HG03095 (cell line): ENCODE data around the gene NFE2L3.
"Not testable (repeated sequence)": the region's sequence is repeated elsewhere in the genome, so short reads cannot be mapped to it uniquely, and the experiment has no call there.

Experiments used
- ATAC-seq: cut with Tn5 transposase; IDR thresholded peaks from one replicate; pipeline ENCODE4 v1.9.1; 2021; ENCODE audit warnings: moderate library complexity; ENCODE audit not compliant: unreplicated experiment

Gene NFE2L3

DNA sequence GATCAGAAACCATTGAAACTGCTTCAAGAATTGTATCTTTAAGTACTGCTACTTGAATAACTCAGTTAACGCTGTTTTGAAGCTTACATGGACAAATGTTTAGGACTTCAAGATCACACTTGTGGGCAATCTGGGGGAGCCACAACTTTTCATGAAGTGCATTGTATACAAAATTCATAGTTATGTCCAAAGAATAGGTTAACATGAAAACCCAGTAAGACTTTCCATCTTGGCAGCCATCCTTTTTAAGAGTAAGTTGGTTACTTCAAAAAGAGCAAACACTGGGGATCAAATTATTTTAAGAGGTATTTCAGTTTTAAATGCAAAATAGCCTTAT lies 33.8 kb downstream of the NFE2L3 start:
- ATAC-seq: no peak

DNA sequence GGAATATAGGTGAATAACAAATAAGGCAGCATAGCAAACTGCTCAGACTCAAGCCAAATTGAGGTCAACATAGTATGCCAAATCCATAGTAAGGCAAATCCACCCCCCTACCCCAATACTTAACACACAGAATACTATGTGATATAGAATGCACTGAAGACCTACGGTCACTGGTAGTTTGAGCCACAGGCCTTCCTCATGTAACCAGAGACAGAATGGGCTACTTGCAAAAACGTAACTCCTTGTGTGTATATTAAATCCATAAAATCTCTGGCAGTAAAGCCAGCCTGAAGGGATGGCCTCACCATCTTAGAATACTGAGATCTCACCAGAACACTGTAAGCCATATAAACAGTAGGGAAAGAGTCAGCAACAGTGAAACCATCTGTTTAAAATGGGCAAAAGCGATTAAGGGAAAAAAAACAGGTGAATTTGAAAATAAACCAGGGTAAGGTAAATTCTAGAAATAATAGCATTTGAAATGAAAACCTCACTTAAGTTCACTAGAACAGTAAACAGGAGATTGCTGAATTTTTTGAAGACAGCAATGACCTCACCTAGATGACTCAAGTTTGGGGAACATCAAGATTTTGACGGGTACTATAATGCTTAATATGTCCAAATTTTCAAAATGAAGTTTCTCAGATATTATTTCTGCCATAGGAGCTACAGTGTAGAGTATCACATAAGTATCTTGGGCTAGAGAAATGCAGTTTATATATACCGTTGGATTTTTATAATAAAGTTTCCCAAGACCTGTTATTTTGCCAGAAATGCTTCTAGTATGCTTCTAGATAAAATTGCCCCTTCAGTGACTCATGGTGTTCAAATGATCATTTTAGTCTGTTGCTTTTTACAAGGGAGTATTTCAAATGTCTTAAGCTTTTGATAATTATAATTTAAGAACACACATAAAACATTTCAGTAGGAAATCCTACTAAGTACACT lies 34.6 kb downstream of the NFE2L3 start:
- no peak for ATAC-seq

DNA sequence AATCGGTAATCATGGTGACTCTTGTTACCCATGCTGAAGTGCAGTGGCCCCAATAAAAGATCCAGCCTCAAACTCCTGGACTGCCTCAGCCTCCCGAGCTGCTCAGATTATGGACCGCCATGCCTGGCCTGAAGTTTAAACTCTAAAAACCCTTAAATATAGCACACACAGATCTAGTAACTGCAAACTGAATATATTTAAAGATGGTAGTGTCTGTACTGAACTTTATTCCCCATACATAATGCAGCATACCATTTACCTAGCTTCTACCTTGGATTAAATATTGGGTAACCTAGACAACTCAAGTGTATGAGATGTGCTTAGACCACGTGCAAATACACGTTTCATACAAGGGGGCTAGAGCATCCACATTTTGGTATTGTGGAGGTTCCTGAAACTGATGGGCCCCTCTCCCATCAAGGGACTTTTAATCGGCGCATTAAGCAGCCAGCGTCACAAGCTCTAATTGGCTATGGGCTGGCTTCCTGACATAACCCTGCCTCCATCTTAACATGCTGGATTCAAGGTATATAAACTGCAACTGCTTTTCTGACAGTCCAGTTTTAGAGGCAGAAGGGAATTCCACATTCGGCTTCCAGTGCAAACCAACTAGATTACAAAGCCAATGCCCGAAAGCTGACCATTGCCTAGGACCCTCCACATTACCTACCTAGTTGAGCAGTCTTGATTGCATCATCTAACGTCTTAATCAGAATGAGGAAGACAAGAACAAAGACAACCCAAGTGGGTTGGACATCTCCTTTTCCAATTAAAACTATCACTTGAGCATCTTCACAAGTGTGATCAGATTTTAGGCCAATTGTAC lies 35.6 kb downstream of the NFE2L3 start:
- ATAC-seq: no peak

DNA sequence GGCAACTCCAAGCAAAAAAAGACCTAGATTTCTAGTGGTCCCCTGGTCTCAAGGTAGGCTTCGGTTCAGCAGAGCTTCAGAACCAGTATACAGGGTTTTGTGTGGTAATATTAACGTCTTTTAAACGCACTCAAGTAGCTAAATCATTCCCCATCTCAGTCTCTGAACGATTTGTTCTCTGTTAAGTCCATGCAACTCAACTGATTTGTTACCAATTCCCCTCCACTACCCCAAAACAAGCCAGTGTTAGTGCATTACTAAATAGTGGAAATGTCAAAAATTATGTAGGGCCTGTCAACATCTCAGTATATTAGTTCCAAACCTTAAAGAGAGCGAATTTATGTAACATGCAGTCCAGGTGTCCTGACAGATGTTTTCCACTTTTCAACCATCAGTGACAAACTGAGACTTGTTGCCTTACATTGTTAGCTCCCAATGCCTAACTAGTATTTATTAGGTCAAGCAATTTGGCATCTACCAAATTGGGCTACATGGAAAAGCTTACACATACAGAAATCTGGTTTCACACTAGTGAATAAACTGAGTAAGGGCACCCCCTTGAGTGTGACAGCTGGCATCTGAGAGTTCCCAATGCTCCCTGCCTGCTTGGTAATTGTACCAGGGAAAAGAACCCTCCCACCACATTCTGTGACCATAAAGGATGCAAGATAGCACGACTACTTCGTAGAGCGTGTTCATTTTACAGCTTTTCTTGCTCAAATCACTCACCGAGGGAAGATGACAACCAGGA lies 36.4 kb downstream of the NFE2L3 start:
- ATAC-seq: no peak

DNA sequence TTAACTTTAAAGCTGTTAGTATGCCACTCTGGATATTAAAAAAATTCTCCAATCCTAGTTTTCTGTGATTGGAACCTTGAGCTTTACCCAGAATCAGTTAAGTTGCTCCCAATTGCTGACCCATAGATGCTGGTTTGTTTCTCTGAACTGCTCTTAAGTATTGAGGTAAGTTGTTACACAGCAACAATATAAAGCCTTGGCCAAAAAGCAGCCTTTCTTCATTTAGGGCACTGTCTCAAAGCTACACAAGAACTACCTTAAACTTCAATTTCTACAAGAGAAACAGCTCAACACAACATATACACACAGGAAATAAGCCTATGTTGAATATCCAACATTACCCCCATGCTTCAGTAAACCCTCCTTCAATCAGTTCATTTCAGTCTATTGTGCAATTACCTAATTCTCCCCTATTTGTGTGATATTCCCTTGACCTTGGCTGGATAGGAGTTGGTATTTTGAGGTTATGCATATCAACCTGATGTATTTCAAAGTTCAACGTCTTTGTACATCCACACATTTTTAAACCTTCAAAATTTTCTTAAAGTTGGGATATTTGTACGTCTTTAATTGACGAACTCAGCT lies 37.1 kb downstream of the NFE2L3 start:
- ATAC-seq: no peak

DNA sequence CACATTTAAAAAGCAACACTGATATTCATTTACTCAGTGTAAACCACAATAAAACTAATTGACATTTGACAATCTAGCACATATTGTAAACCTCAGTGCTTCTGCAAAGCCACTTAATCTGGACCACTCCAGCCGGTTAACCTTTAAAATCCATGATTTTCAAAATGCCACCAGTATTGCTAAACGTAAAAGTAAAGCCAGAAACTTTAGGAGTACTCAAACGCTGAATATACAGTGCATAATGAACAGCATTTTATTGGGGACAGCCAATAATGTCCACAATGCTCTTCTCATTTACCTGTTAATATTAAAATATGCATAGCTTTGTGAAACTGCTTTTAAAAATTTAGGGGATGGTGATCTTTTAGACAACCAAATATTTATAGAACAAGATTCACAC lies 37.7 kb downstream of the NFE2L3 start:
- no peak for ATAC-seq

DNA sequence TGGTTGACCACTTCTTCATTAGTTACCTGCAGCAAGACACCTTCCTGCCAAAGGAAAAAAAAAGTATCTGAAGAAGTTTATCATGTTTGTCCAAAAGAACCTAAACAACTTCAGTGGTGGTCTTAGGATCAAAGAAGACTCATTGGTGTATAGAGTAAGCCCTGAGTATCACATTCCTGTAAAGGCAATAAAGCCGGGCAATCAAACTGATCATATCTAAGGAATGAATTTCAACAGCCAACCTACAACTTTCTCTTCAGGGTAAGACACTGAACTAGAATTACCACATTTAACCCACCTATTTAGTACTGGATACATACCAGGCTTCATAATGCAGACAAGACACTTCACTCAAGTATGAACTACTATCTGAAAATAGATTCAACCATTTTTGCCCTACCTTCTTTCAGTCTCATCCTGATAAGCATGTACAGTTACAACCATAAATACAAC lies 38.4 kb downstream of the NFE2L3 start:
- ATAC-seq: no peak

DNA sequence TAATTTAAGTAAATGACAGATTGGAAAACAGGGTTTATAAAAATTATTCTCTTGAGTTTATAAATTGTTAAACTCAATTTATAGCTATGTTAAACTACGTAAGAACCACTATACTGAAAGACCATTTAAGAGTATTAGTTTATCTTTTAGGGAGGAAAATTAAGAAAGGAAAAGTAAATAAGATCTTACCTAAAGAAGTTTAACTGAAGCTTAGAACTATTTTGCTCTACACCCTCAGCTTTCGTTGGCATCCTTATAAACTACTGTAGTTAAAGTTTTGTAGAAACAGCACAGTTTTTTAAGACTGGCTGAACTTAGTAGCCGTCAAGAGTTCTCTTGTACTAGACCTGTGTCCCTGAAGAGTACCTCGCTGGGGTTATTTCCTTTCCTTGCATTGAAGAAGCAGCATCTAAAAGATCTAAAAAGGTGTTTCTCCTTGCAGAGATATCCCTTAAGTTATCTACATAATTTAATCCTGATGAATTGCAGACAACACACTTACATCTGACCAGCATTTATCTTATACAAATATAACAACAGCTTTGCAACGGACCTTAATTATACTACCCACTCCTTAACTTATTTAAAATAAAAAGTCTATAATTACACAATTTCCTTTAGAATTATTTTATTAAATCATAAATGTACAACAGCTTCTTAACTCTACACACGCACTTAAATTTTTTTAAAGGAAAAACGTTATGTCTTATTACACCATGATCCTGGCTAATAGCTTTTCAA lies 39.4 kb downstream of the NFE2L3 start:
- no peak for ATAC-seq

DNA sequence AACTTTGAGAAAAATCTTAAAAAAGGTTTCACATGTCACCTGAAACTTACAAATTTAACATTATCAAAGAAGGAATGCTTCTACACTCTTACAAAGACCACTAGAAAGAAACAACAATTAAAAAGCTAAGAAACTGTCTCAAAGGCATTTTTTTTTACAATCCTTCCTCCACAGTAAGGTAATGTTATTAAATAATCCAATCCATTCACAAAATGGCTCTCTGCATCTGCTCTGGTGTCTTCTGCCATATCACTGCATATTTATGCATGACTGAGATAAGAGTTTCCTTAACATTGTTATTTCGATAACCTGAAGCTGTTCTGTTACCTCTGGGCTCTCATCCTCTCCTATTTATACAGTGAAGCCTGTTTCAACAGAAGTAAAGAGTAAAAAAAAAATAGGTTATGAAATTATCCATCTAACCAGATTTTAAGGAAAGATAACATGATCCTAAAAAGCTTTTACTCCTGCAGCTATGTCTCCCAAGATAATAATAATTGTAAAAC lies 40.0 kb downstream of the NFE2L3 start:
- no peak for ATAC-seq

DNA sequence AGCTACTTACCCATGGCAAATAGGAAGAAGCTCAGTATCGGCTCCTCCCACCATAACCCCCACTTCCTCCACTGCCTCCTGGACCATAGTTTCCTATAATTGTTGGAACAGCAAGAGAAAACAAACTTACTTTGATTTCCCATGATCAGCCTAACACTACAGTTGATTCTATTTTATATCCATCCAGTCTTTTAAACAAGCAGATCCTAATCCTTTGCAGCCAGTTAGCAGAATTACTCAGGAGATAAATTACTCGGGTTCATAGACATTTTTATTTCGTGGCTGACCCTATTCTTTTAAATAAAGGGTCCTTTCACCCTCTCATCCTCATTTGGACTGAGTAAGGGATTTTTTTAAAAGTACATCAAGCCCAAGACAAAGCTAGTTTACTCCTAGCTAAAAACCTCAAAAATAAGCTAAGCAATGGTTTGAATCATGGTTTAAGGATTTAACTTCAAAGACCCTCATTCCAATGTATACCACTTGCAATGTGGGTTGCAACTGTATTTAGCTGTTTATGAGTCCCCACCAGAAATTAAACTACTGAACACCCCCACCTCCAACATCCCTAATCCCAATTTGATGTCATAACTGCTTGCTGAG lies 40.6 kb downstream of the NFE2L3 start:
- no peak for ATAC-seq

DNA sequence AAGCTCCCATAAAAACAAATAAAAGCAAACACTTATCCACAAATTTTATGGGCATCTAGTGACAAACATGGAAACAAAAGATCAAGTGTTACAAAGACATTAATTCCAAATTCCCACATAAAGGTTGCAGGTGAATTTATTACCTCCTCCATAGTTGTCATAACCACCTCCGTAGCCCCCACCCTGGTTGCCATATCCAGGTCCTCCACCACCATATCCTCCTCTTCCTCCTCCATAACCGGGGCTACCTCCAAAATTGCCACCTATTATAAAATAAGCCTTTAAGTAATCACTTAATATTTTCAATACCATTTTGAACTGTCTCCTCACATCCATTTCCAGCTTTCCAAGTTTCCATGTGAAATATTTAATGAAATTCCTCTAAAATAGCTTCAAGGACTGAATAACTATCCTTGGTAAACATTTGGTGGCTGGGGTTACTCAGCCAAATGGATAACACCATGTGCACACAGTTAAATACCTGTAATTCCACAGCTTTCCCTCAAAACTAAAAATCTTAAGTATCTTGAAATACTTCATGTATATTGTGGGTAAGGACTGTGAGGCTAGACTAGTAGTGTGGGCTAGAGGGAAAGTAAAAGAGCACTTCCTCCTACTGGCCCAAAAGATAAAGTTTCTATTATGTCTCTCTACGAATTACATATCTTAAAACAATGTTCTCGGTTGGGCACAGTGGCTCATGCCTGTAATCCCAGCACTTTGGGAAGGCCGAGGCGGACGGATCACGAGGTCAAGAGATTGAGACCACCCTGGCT lies 41.6 kb downstream of the NFE2L3 start:
- no peak for ATAC-seq

DNA sequence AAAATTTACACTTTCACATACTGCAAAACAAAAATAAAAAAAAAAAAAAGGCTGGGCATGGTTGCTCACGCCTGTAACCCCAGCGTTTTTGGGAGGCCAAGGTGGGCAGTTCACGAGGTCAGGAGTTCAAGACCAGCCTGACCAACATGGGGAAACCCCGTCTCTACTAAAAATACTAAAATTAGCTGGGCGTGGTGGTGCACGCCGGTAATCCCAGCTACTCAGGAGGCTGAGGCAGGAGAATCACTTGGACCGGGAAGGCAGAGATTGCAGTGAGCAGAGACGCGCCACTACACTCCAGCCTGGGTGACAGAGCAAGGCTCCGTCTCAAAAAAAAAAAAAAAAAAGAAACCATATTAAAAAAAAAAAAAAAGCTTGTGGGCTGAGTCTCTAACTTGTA lies 42.8 kb downstream of the NFE2L3 start:
- not testable (repeated sequence) for ATAC-seq

DNA sequence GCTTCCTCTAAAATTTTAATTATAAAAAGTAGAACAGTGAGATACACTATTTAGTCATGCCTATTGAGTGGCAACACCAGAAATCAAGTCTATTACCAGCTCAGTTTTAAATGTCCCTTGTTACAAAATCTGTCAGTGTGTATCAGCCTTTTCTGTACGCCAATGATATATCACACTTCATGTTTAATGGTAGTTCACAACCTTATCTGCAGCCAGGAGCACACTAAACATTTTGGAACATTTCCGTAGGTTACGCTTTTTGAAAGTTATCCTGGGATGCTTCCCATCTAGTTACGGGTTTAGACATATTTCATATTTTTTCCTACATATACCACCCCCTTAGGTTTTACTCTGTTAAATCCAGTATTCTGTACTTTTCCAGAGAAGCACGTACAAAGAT lies 43.2 kb downstream of the NFE2L3 start:
- ATAC-seq: no peak

DNA sequence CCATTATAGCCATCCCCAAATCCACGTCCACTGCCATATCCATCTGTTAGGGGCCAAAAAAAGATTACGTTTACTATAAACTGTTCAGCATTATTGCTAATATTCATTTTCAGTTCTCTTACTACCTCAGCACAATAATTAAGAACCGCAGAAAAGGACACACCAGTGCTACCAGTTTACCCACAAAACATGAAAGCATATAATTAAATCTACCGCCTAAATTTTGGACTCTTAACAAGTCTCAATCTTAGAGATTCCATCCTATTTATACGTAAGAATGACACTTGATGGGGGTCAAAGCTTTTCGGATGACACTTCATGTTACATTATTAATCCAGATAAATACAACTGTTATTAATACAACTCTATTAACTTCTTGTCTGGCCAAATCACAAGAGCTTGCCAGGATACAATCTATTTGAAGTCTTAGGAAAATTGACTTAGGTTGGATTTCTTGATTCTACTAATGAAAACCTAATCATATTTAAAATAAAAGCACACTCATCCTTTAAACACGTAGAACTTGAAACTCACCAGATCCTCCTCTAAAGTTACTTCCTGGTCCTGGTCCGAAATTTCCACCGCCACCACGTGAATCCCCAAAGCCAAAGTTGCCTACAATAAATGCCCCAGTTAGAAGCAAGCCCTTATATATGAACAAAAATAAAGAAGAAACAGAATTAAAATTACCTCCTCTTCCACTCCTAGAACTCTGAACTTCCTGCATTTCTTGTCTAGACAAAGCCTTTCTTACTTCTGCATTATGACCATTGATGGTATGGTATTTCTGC lies 44.1 kb downstream of the NFE2L3 start:
- no peak for ATAC-seq

DNA sequence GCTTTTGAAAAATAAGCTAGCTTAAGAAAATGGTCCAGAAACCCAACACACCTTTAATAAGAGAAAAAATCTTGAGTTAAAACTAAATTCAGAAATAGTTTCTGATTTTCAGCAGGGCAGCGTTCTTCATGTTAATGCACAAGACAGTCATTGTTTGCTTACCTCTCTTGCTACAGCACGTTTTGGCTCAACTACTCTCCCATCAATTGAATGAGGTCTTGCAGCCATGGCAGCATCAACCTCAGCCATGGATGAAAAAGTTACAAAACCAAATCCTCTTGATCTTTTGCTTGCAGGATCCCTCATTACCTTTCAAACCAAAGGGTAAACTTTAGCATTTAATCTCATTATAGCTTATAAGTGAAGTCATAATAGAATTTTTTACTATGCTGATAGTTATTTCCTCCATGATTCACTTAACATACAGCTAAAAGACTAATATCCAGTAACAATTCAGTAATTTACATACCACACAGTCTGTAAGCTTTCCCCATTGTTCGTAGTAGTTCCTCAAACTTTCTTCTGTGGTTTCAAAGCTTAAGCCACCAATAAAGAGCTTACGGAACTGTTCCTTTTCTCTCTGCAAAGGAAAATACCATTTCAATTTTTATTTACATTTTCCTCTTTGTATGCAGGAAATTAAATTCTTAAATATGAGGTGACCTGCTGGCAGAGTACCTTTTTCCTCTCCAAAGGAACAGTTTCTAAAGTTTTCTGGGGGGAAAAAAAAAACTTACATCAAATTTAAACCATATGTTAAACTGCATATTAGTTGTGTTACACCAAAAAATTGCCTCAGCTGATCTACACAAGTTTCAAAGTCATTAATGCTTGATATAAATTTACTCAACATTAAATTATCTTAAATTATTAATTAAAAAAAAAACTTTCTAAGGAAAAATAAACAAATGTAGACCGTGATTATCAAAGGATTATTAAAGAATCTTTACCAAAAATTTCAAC lies 45.4 kb downstream of the NFE2L3 start:
- ATAC-seq: no peak

DNA sequence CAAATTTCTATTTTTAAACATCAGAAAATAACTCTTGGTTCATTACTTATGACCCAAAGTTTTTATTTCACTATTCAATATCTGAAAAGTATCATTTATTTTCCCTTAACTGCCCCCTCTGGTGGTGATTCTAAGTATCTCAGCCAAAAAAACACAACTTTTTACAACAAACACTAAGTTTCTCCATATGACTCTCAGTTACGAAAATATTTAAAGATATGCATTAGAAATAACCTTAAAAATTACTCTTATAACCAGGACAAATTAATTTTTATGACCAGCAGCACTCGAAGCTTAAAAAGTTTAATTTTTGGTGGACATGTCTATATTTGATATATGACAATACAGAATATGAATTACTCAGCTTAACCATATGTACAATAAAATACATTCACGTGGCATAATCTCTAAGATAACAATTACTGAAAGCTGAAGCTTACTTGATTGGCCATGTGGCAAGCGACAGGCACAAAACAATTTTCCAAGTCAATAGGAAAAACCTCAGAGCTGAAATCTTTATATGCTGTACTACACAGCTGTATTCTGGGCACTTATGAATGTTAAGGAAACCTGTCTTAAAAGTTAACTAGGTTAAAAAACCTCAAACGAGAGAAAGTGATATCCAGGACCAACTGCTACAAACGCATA lies 46.3 kb downstream of the NFE2L3 start:
- no peak for ATAC-seq
